AG04450 (cell line): ENCODE measurements around the gene PLA2G1B. TPM values are rescaled to one million over a fixed set of nuclear protein-coding genes. Genes with fewer than 3 reads are reported as not detected.

Source experiments
- CTCF ChIA-PET: fragments of 300-600, 350-600 bp; formaldehyde crosslinking; extraction: SDS; loops from one replicate; lab custom pipeline; 2022; ENCODE audit warnings: antibody characterized with exemption, inconsistent platforms; lab: Charles Lee
- POLR2A ChIA-PET: fragments of 350-600 bp; formaldehyde crosslinking; extraction: SDS; loops from one replicate; lab custom pipeline; 2021; ENCODE audit warnings: antibody characterized with exemption, inconsistent platforms; lab: Yijun Ruan, JAX
- DNase-seq: peaks from one replicate; pipeline ENCODE4 v3.0.0-alpha.2; 2011; ENCODE audit warnings: low read depth, low spot score
- H3K27ac ChIP-seq: one replicate; pipeline ENCODE4 v1.5.1; 2012; ENCODE audit warnings: low read depth, low read length, control low read depth
- H3K27me3 ChIP-seq: one replicate; pipeline ENCODE4 v1.6.0; 2012; ENCODE audit warnings: low read length; ENCODE audit not compliant: control insufficient read depth, insufficient read depth
- H3K4me3 ChIP-seq: 2 replicates; pipeline ENCODE4 v1.5.1; 2011; ENCODE audit warnings: mild to moderate bottlenecking, low read depth, low read length, control low read depth
- H3K9me3 ChIP-seq: 2 replicates; pipeline ENCODE4 v1.5.1; 2012; ENCODE audit warnings: low read length; ENCODE audit not compliant: control insufficient read depth, insufficient read depth
- polyA plus RNA-seq: library from polyadenylated mRNA; depleted of rRNA; stranded (reverse); fragments of >200 nt; gene quantifications from 2 replicates; pipeline ENCODE4 v1.2.3, GENCODE V29; 2011
- TF ChIP-seq, protein P1 (sequence below): IDR thresholded peaks from 2 replicates; pipeline ENCODE4 v1.5.1; 2011; ENCODE audit warnings: low read depth, low read length, control low read depth, inconsistent platforms

Gene PLA2G1B
- polyA plus RNA-seq, 1 experiment = 0.41 TPM

GRCh38 chr12:120364487-120364886, 36.9 kb upstream of the PLA2G1B start:
- ChIA-PET POLR2A (no interaction called here), CTCF (no interaction called here)
- peaks cover 66% of the 10 kb centered on the region for H3K27me3 ChIP-seq
- TF ChIP-seq, protein P1, sequence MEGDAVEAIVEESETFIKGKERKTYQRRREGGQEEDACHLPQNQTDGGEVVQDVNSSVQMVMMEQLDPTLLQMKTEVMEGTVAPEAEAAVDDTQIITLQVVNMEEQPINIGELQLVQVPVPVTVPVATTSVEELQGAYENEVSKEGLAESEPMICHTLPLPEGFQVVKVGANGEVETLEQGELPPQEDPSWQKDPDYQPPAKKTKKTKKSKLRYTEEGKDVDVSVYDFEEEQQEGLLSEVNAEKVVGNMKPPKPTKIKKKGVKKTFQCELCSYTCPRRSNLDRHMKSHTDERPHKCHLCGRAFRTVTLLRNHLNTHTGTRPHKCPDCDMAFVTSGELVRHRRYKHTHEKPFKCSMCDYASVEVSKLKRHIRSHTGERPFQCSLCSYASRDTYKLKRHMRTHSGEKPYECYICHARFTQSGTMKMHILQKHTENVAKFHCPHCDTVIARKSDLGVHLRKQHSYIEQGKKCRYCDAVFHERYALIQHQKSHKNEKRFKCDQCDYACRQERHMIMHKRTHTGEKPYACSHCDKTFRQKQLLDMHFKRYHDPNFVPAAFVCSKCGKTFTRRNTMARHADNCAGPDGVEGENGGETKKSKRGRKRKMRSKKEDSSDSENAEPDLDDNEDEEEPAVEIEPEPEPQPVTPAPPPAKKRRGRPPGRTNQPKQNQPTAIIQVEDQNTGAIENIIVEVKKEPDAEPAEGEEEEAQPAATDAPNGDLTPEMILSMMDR = no peak
- H3K27ac ChIP-seq = no peak overlapping the region
- no peak for DNase-seq
- no peak overlapping the region for H3K4me3 ChIP-seq
- no peaks in the 10 kb centered on the region; the same call in 1 of the 2 replicates for H3K9me3 ChIP-seq

GRCh38 chr12:120363274-120363855, 35.8 kb upstream of the PLA2G1B start:
- ChIA-PET POLR2A (no interaction called here), CTCF (interaction anchor here (0.8 kb wide), 1 partner anchor 38 kb away, joined by 3 read pairs; no protein-coding TSS in a partner anchor)
- no peak for DNase-seq
- Histone ChIP-seq H3K27me3 (peaks cover 72% of the 10 kb centered on the region), H3K4me3 (no peak overlapping the region), H3K9me3 (no peaks in the 10 kb centered on the region; the same call in 1 of the 2 replicates), H3K27ac (no peak overlapping the region)
- TF ChIP-seq, protein P1 = no peak

GRCh38 chr12:120362516-120363273, 35.1 kb upstream of the PLA2G1B start:
- TF ChIP-seq, protein P1 = no peak
- ChIA-PET CTCF (interaction anchor here (0.8 to 3.3 kb wide), 3 partner anchors 37 to 68 kb away, joined by 3 to 29 read pairs (median 3); partner anchors contain the start of gene SIRT4), POLR2A (interaction anchor here (0.5 to 1.0 kb wide), 2 partner anchors 18 to 1931 kb away, joined by 3 to 10 read pairs; no protein-coding TSS in a partner anchor)
- no peak overlapping the region for H3K27ac ChIP-seq
- no peak overlapping the region for H3K4me3 ChIP-seq
- peaks cover 71% of the 10 kb centered on the region for H3K27me3 ChIP-seq
- H3K9me3 ChIP-seq = no peaks in the 10 kb centered on the region; the same call in 1 of the 2 replicates
- DNase-seq = no peak

DNA sequence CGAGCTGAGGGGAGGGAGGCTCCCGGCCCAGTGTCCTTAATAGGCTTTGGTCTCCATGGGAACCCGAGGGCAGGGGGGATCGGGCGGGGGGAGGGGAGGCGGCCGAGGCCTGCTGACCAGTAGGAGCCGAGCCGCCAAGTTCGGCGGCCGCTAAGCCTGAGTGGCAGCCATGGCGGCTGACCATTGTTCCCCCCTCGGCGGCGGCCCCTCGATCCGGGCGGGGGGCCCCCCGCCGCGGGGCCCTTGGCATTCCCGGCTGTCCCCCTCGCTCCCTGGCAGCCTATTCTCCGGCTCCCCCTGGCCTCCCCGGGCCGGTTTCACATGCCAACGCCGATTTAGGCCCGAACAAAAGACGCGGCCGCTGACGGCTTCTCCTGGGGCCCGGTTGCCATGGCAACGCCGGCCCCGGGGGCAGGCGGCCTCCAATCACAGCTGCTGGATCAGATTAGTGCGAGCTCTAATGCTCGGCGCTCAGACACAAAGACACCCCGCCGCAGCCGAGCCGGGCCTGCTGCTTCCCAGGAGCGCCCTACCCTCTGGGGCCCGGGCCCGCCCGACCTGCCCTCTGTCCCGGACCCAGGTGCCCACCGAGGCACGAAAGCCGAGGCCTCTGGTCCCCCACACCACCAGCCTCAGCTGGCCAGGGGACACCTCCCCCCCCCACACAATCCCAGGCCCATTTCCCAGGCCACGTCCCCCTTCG, 34.1 kb upstream of the PLA2G1B start:
- peak; percentile 21 for DNase-seq
- no peaks in the 10 kb centered on the region; the same call in 1 of the 2 replicates for H3K9me3 ChIP-seq
- H3K27ac ChIP-seq = no peak overlapping the region
- TF ChIP-seq, protein P1 = no peak
- H3K27me3 ChIP-seq = peaks cover 62% of the 10 kb centered on the region
- ChIA-PET POLR2A (interaction anchor here (0.5 to 1.0 kb wide), 3 partner anchors 17 to 1932 kb away, joined by 3 to 10 read pairs (median 3); no protein-coding TSS in a partner anchor), CTCF (interaction anchor here (1.1 to 3.3 kb wide), 3 partner anchors 10 to 69 kb away, joined by 3 to 29 read pairs (median 5); partner anchors contain the start of gene SIRT4)
- peak overlapping the region; percentile 39; the same call in 1 of the 2 replicates for H3K4me3 ChIP-seq
